H1 (cell line): ENCODE data around the gene SHQ1. TPM values are rescaled to one million over a fixed set of nuclear protein-coding genes. Genes with fewer than 3 reads are reported as not detected.

Source experiments
- CTCF ChIA-PET: fragments of 300-600 bp; sonication (Branson Sonifier 250); formaldehyde crosslinking; loops from one replicate; lab custom pipeline; 2021; ENCODE audit not compliant: partially characterized antibody; lab: Charles Lee
- POLR2A ChIA-PET: fragments of 300-600 bp; sonication (Branson Sonifier 250); formaldehyde crosslinking; loops from one replicate; lab custom pipeline; 2021; ENCODE audit warnings: inconsistent platforms; ENCODE audit not compliant: partially characterized antibody; lab: Charles Lee
- DNase-seq, 2 experiments: peaks; one replicate each; pipeline versions ENCODE4 v3.0.0 to v3.0.0-alpha.2; 2010 to 2022; ENCODE audit warnings: low spot score in 2 of 2, low read depth in 1 of 2, mixed read lengths in 1 of 2
- FAIRE-seq: peaks from 2 replicates; lab custom pipeline; 2011; peaks lifted over from hg19 to GRCh38; lab: Jason Lieb, UNC
- H2AFZ ChIP-seq: 2 replicates; pipeline ENCODE4 v1.8.1; 2012; ENCODE audit warnings: low read length, inconsistent platforms
- H2AK5ac ChIP-seq: 2 replicates; pipeline ENCODE4 v1.6.1; 2013; ENCODE audit warnings: low read depth, low read length
- H2BK120ac ChIP-seq: replicated peaks from 2 replicates; pipeline ENCODE3; 2013; ENCODE audit warnings: low read depth, low read length, inconsistent platforms
- H2BK12ac ChIP-seq: 2 replicates; pipeline ENCODE4 v1.6.1; 2013; ENCODE audit warnings: low read depth, low read length
- H2BK15ac ChIP-seq: 2 replicates; pipeline ENCODE4 v1.6.1; 2013; ENCODE audit warnings: low read length
- H2BK20ac ChIP-seq: 2 replicates; pipeline ENCODE4 v1.6.1; 2013; ENCODE audit warnings: low read length
- H2BK5ac ChIP-seq: 2 replicates; pipeline ENCODE4 v1.6.1; 2013; ENCODE audit warnings: low read depth, low read length
- H3K14ac ChIP-seq: 2 replicates; pipeline ENCODE4 v1.6.1; 2013; ENCODE audit warnings: inconsistent platforms; ENCODE audit not compliant: insufficient read length
- H3K18ac ChIP-seq: 2 replicates; pipeline ENCODE4 v1.6.1; 2013; ENCODE audit warnings: low read length; ENCODE audit errors: extremely low read depth
- H3K23ac ChIP-seq: 2 replicates; pipeline ENCODE4 v1.6.1; 2013; ENCODE audit warnings: inconsistent platforms; ENCODE audit not compliant: insufficient read length
- H3K23me2 ChIP-seq: 2 replicates; pipeline ENCODE4 v1.6.1; 2013; ENCODE audit warnings: low read depth, low read length
- H3K27ac ChIP-seq: 2 replicates; pipeline ENCODE4 v1.6.1; 2011; ENCODE audit warnings: low read depth, low read length, inconsistent platforms
- H3K27me3 ChIP-seq, 4 experiments: replicated peaks in 1 of 4; 1 replicate in 1 of 4; 2 replicates in 3 of 4; pipeline versions ENCODE4 v1.6.1 to v1.8.1; 2011 to 2013; ENCODE audit warnings: low read length in 3 of 4, mild to moderate bottlenecking in 3 of 4, inconsistent platforms in 2 of 4, mixed read lengths in 2 of 4, moderate library complexity in 1 of 4; ENCODE audit not compliant: control insufficient read depth in 3 of 4, insufficient read depth in 3 of 4; ENCODE audit errors: extremely low read depth in 1 of 4
- H3K36me3 ChIP-seq, 4 experiments: 2 replicates each; pipeline versions ENCODE4 v1.6.1 to v1.8.1; 2011 to 2013; ENCODE audit warnings: mild to moderate bottlenecking in 4 of 4, low read length in 3 of 4, moderate library complexity in 2 of 4, control low read depth in 1 of 4, inconsistent platforms in 1 of 4; ENCODE audit not compliant: insufficient read depth in 4 of 4, control insufficient read depth in 2 of 4
- H3K4ac ChIP-seq: replicated peaks from 2 replicates; pipeline ENCODE3; 2013; ENCODE audit warnings: low read length, low read depth, mixed read lengths, inconsistent platforms; ENCODE audit not compliant: insufficient read length
- H3K4me1 ChIP-seq, 4 experiments: replicated peaks in 1 of 4; 1 replicate in 1 of 4; 2 replicates in 3 of 4; pipeline versions ENCODE4 v1.6.1 to v1.8.1; 2011 to 2013; ENCODE audit warnings: low read length in 3 of 4, inconsistent platforms in 2 of 4, mixed read lengths in 1 of 4; ENCODE audit not compliant: insufficient read depth in 4 of 4, control insufficient read depth in 3 of 4
- H3K4me2 ChIP-seq, 2 experiments: 2 replicates each; pipeline versions ENCODE4 v1.6.1 to v1.8.1; 2011 to 2013; ENCODE audit warnings: low read depth in 2 of 2, low read length in 2 of 2, control low read depth in 1 of 2, inconsistent platforms in 1 of 2, mild to moderate bottlenecking in 1 of 2; ENCODE audit not compliant: insufficient read depth in 1 of 2
- H3K4me3 ChIP-seq, 4 experiments: fragments of 200-600, 300-600 bp in 1 of 4; sonication (generic), shearing (Covaris generic), sonication (Bioruptor Twin) in 1 of 4; 2 replicates each; pipeline versions ENCODE4 v1.5.1 to v1.8.1; 2011 to 2016; ENCODE audit warnings: low read length in 4 of 4, low read depth in 3 of 4, control low read depth in 2 of 4, inconsistent platforms in 2 of 4, mild to moderate bottlenecking in 2 of 4, mixed read lengths in 1 of 4, moderate library complexity in 1 of 4; ENCODE audit not compliant: insufficient read depth in 2 of 4; ENCODE audit errors: extremely low read depth in 1 of 4
- H3K56ac ChIP-seq: replicated peaks from 2 replicates; pipeline ENCODE3; 2013; ENCODE audit warnings: low read depth, mild to moderate bottlenecking, mixed read lengths, low read length, inconsistent platforms; ENCODE audit not compliant: insufficient read length
- H3K79me1 ChIP-seq: 2 replicates; pipeline ENCODE4 v1.6.1; 2013; ENCODE audit warnings: low read depth, low read length, control low read depth
- H3K79me2 ChIP-seq, 2 experiments: 2 replicates each; pipeline versions ENCODE4 v1.6.1 to v1.8.1; 2012 to 2013; ENCODE audit warnings: low read length in 2 of 2, mild to moderate bottlenecking in 2 of 2, inconsistent platforms in 1 of 2; ENCODE audit not compliant: insufficient read depth in 2 of 2, control insufficient read depth in 1 of 2
- H3K9ac ChIP-seq, 4 experiments: replicated peaks in 1 of 4; 1 replicate in 1 of 4; 2 replicates in 3 of 4; pipeline versions ENCODE4 v1.6.1 to v1.8.1; 2011 to 2013; ENCODE audit warnings: low read depth in 3 of 4, low read length in 3 of 4, control low read depth in 2 of 4, mild to moderate bottlenecking in 2 of 4, moderate library complexity in 2 of 4, inconsistent platforms in 1 of 4; ENCODE audit errors: extremely low read depth in 1 of 4
- H3K9me3 ChIP-seq, 2 experiments: 2 replicates each; pipeline versions ENCODE4 v1.6.1 to v1.8.1; 2012 to 2013; ENCODE audit warnings: mild to moderate bottlenecking in 2 of 2, moderate library complexity in 2 of 2, control low read depth in 1 of 2, inconsistent platforms in 1 of 2, low read depth in 1 of 2, low read length in 1 of 2, mixed read lengths in 1 of 2; ENCODE audit not compliant: insufficient read depth in 2 of 2
- H4K20me1 ChIP-seq, 2 experiments: replicated peaks in 1 of 2; 2 replicates each; pipeline versions ENCODE3 to v1.8.1; 2011 to 2013; ENCODE audit warnings: inconsistent platforms in 2 of 2, low read length in 2 of 2, mild to moderate bottlenecking in 1 of 2; ENCODE audit not compliant: insufficient read depth in 2 of 2, control insufficient read depth in 1 of 2
- H4K5ac ChIP-seq: 2 replicates; pipeline ENCODE4 v1.6.1; 2013; ENCODE audit warnings: low read length, low read depth, mixed read lengths, inconsistent platforms; ENCODE audit not compliant: insufficient read length
- H4K8ac ChIP-seq: 2 replicates; pipeline ENCODE4 v1.8.0; 2013; ENCODE audit warnings: mild to moderate bottlenecking, moderate library complexity, low read length, inconsistent platforms; ENCODE audit not compliant: insufficient read depth; ENCODE audit errors: extremely low read depth
- H4K91ac ChIP-seq: replicated peaks from 2 replicates; pipeline ENCODE3; 2013; ENCODE audit warnings: low read length, mixed read lengths, inconsistent platforms; ENCODE audit not compliant: insufficient read length
- ATF3 ChIP-seq: IDR thresholded peaks from 2 replicates; pipeline ENCODE4 v1.6.1; 2011; ENCODE audit warnings: low read depth, mild to moderate bottlenecking, low read length; ENCODE audit not compliant: insufficient read depth
- CEBPB ChIP-seq: IDR thresholded peaks from 2 replicates; pipeline ENCODE4 v1.6.1; 2012; ENCODE audit warnings: low read depth, low read length
- CHD1 ChIP-seq: IDR thresholded peaks from 2 replicates; pipeline ENCODE4 v1.6.1; 2012; ENCODE audit warnings: low read depth, low read length, improper control_type of control experiment
- CREB1 ChIP-seq: IDR thresholded peaks from 2 replicates; pipeline ENCODE4 v1.6.1; 2012; ENCODE audit warnings: inconsistent platforms
- MAFK ChIP-seq: IDR thresholded peaks from 2 replicates; pipeline ENCODE4 v1.6.1; 2012; ENCODE audit warnings: low read depth, mild to moderate bottlenecking, improper control_type of control experiment, low read length
- POLR2A ChIP-seq, 2 experiments: IDR thresholded peaks; 1 replicate in 1 of 2; 2 replicates in 1 of 2; pipeline ENCODE4 v1.6.1; 2011; ENCODE audit warnings: low read depth in 2 of 2, low read length in 2 of 2, mild to moderate bottlenecking in 2 of 2; ENCODE audit errors: control extremely low read depth in 1 of 2
- RAD21 ChIP-seq, 2 experiments: IDR thresholded peaks in 1 of 2; conservative IDR thresholded peaks in 1 of 2; 2 replicates each; pipeline ENCODE4 v1.6.1; 2011; ENCODE audit warnings: low read depth in 2 of 2, low read length in 2 of 2, improper control_type of control experiment in 1 of 2, inconsistent platforms in 1 of 2, mild to moderate bottlenecking in 1 of 2, moderate library complexity in 1 of 2
- SIRT6 ChIP-seq: IDR thresholded peaks from one replicate; pipeline ENCODE4 v1.7.1; 2012; ENCODE audit warnings: low read length, inconsistent platforms
- SRF ChIP-seq: IDR thresholded peaks from 2 replicates; pipeline ENCODE4 v1.6.1; 2011; ENCODE audit warnings: mild to moderate bottlenecking, low read depth, low read length, moderate library complexity
- YY1 ChIP-seq: IDR thresholded peaks from 2 replicates; pipeline ENCODE4 v1.6.1; 2011; ENCODE audit warnings: low read depth, mild to moderate bottlenecking, low read length
- WGBS, 2 experiments: shearing (Covaris generic) in 1 of 2; methylation state at CpG; one replicate each; pipeline versions ENCODE4 v1.1.6 to v1.1.7; 2013 to 2015; ENCODE audit warnings: low lambda C conversion rate in 2 of 2, mixed read lengths in 2 of 2, inconsistent platforms in 1 of 2, low coverage in 1 of 2, missing lambda C conversion rate in 1 of 2; ENCODE audit not compliant: insufficient replicate concordance in 2 of 2, insufficient coverage in 1 of 2, insufficient read length in 1 of 2; ENCODE audit errors: extremely low coverage in 1 of 2, missing lambda C conversion rate in 1 of 2; 5-methylcytosine and 5-hydroxymethylcytosine counted together
- polyA plus RNA-seq, 7 experiments: library from polyadenylated mRNA; depleted of rRNA in 3 of 7; stranded (reverse) in 5 of 7; unstranded in 2 of 7; fragments of >200 nt in 5 of 7; fragments of 200-250 nt in 2 of 7; gene quantifications; 1 replicate in 5 of 7; 2 replicates in 1 of 7; 4 replicates in 1 of 7; pipeline versions ENCODE4 v1.2.1 to v1.2.3, GENCODE V29; 2011 to 2013; ENCODE audit warnings: missing spikeins in 2 of 7, mixed read lengths in 2 of 7
- total RNA-seq: library from RNA; stranded (reverse); fragmentation: NEBNext Ultra II Directional; extraction: Animal tissue kit (Norgen Biotek cat#: 25700); gene quantifications from 2 replicates; pipeline ENCODE4 v1.2.1, GENCODE V29; 2021

The SHQ1 gene
- total and polyA plus RNA-seq, 2 of the 8 experiments (the other 6 are each of a cell fraction or from before 2014, with no cell fraction given): 10.7 to 34.4 TPM

- H2BK15ac ChIP-seq: no peak overlapping the region
- no peak overlapping the region for H2AFZ ChIP-seq
- no peak overlapping the region for H4K8ac ChIP-seq
- no peaks in the 10 kb centered on the region for H3K79me2 ChIP-seq
- no peak overlapping the region for H4K5ac ChIP-seq
- CTCF ChIA-PET: interaction anchor here (0.8 to 1.4 kb wide), 3 partner anchors 65 to 80 kb away, joined by 3 to 4 read pairs (median 4); no protein-coding TSS in a partner anchor
- FAIRE-seq: no peak
- H3K27me3 ChIP-seq: no peaks in the 10 kb centered on the region
- no peaks in the 10 kb centered on the region for H3K23me2 ChIP-seq
- no peak overlapping the region for H3K23ac ChIP-seq
- H2AK5ac ChIP-seq: no peak overlapping the region
- no peak overlapping the region for H3K4me3 ChIP-seq
- H3K36me3 ChIP-seq: no peaks in the 10 kb centered on the region
- H3K56ac ChIP-seq: no peak overlapping the region
- POLR2A ChIA-PET: no interaction called here
- no peak overlapping the region for H2BK12ac ChIP-seq
- H2BK120ac ChIP-seq: no peak overlapping the region
- WGBS, 2 experiments: 90% methylated on average over 11 of the region's 11 CpGs; no CpG with 5 or more reads in 1 of the 2 experiments
- H3K9me3 ChIP-seq: no peaks in the 10 kb centered on the region
- H3K4me2 ChIP-seq: no peak overlapping the region
- no peak overlapping the region for H3K18ac ChIP-seq
- no peak overlapping the region for H2BK20ac ChIP-seq
- peaks cover 0 to 2% (median 0%) of the 10 kb centered on the region in 4 experiments; a peak in 1 of 7 replicates for H3K4me1 ChIP-seq
- no peak overlapping the region for H3K9ac ChIP-seq
- no peak overlapping the region for H3K27ac ChIP-seq
- DNase-seq: no peak
- H4K91ac ChIP-seq: no peak overlapping the region
- no peak overlapping the region for H2BK5ac ChIP-seq
- H3K14ac ChIP-seq: no peak overlapping the region
- no peak overlapping the region for H3K4ac ChIP-seq
- H3K79me1 ChIP-seq: no peaks in the 10 kb centered on the region
- no peaks in the 10 kb centered on the region for H4K20me1 ChIP-seq
- no peak for TF ChIP-seq YY1
- TF ChIP-seq CREB1: no peak
- TF ChIP-seq SIRT6: no peak
- TF ChIP-seq SRF: no peak
- no peak for TF ChIP-seq CEBPB
- TF ChIP-seq ATF3: no peak
- no peak for TF ChIP-seq RAD21 (IDR thresholded peaks at IDR 0.05 in 1 of 2, conservative IDR thresholded peaks at IDR 0.05 in 1 of 2; ENCODE audit: low read depth in 2 of 2, low read length in 2 of 2)
- no peak for TF ChIP-seq CHD1
- no peak for TF ChIP-seq POLR2A (IDR thresholded peaks at IDR 0.05; ENCODE audit: control extremely low read depth in 1 of 2, low read depth in 2 of 2, low read length in 2 of 2)
- no peak for TF ChIP-seq MAFK
These were observed 101.5 kb downstream of the SHQ1 start for GRCh38 chr3:72746430-72747411.
